HEK293 (cell line): ENCODE data around the gene DNAAF9.
"Not testable (repeated sequence)": the region's sequence is repeated elsewhere in the genome, so short reads cannot be mapped to it uniquely, and the experiment has no call there.

Source experiments
- CTCF ChIA-PET: fragments of 350-600 bp; formaldehyde crosslinking; extraction: SDS; loops from one replicate; lab custom pipeline; 2021; ENCODE audit warnings: antibody characterized with exemption; lab: Yijun Ruan, JAX
- POLR2A ChIA-PET: fragments of 300-600 bp; formaldehyde crosslinking; extraction: SDS; loops from one replicate; lab custom pipeline; 2020; ENCODE audit warnings: antibody characterized with exemption, inconsistent platforms; lab: Yijun Ruan, JAX
- H3K27ac ChIP-seq: fragments of 200-500 bp; sonication (Bioruptor generic); 2 replicates; pipeline ENCODE4 v1.5.1; 2014; ENCODE audit warnings: low read depth, low read length, control low read depth, inconsistent platforms; ENCODE audit errors: extremely low read depth
- H3K36me3 ChIP-seq, 2 experiments: fragments of 200-500 bp in 1 of 2; sonication (Bioruptor generic) in 1 of 2; 1 replicate in 1 of 2; 2 replicates in 1 of 2; pipeline ENCODE4 v1.5.1; 2014 to 2017; ENCODE audit warnings: inconsistent platforms in 2 of 2, low read length in 2 of 2; ENCODE audit not compliant: control insufficient read depth in 2 of 2, insufficient read depth in 1 of 2
- H3K4me1 ChIP-seq: fragments of 200-500 bp; sonication (Bioruptor generic); 2 replicates; pipeline ENCODE4 v1.5.1; 2014; ENCODE audit warnings: mild to moderate bottlenecking, low read length, inconsistent platforms; ENCODE audit not compliant: control insufficient read depth, insufficient read depth
- H3K4me3 ChIP-seq: 2 replicates; pipeline ENCODE4 v1.5.1; 2011; ENCODE audit warnings: low read depth, mild to moderate bottlenecking, control low read depth, low read length, moderate library complexity
- H3K9me3 ChIP-seq: fragments of 200-500 bp; sonication (Bioruptor generic); 2 replicates; pipeline ENCODE4 v1.5.1; 2014; ENCODE audit warnings: low read depth, low read length, inconsistent platforms; ENCODE audit not compliant: control insufficient read depth, insufficient read depth
- GLI2 ChIP-seq: fragments of 450-650 bp; formaldehyde crosslinking; IDR thresholded peaks from 2 replicates; pipeline ENCODE4; 2017; ENCODE audit warnings: missing biosample characterization, missing genetic modification characterization, low read depth, borderline replicate concordance
- OVOL3 ChIP-seq: fragments of 450-650 bp; formaldehyde crosslinking; IDR thresholded peaks from 2 replicates; pipeline ENCODE4 v1.5.1; 2016; ENCODE audit warnings: missing biosample characterization, missing genetic modification characterization
- SCRT2 ChIP-seq: fragments of 450-650 bp; formaldehyde crosslinking; IDR thresholded peaks from 2 replicates; pipeline ENCODE4 v1.5.1; 2016; ENCODE audit warnings: missing biosample characterization, missing genetic modification characterization
- SETDB1 ChIP-seq: IDR thresholded peaks from one replicate; pipeline ENCODE4 v1.6.1; 2017; ENCODE audit warnings: mild to moderate bottlenecking, low read length, moderate library complexity, mixed read lengths; ENCODE audit not compliant: insufficient read length
- ZBTB17 ChIP-seq: fragments of 450-650 bp; formaldehyde crosslinking; IDR thresholded peaks from 2 replicates; pipeline ENCODE4 v1.5.1; 2016; ENCODE audit warnings: missing biosample characterization, missing genetic modification characterization
- ZNF121 ChIP-seq: fragments of 450-650 bp; formaldehyde crosslinking; IDR thresholded peaks from 2 replicates; pipeline ENCODE4 v1.5.1; 2016; ENCODE audit warnings: missing biosample characterization, missing genetic modification characterization
- ZNF354C ChIP-seq: fragments of 450-650 bp; formaldehyde crosslinking; IDR thresholded peaks from 2 replicates; pipeline ENCODE4 v1.5.1; 2016; ENCODE audit warnings: missing biosample characterization, missing genetic modification characterization, low read depth, borderline replicate concordance
- ZNF394 ChIP-seq: fragments of 450-650 bp; formaldehyde crosslinking; IDR thresholded peaks from 2 replicates; pipeline ENCODE4 v1.5.1; 2016; ENCODE audit warnings: missing biosample characterization, missing genetic modification characterization, mild to moderate bottlenecking, moderate library complexity, borderline replicate concordance
- ZNF404 ChIP-seq: fragments of 450-650 bp; formaldehyde crosslinking; IDR thresholded peaks from 2 replicates; pipeline ENCODE4 v1.5.1; 2017; ENCODE audit warnings: missing biosample characterization, missing genetic modification characterization
- ZNF514 ChIP-seq: fragments of 450-650 bp; formaldehyde crosslinking; IDR thresholded peaks from 2 replicates; pipeline ENCODE4 v1.5.1; 2016; ENCODE audit warnings: missing biosample characterization, missing genetic modification characterization
- ZNF561 ChIP-seq: fragments of 450-650 bp; IDR thresholded peaks from 2 replicates; pipeline ENCODE4 v1.5.1; 2018; ENCODE audit warnings: missing biosample characterization, missing genetic modification characterization, borderline replicate concordance
- ZNF600 ChIP-seq: fragments of 450-650 bp; formaldehyde crosslinking; IDR thresholded peaks from 2 replicates; pipeline ENCODE4 v1.5.1; 2016; ENCODE audit warnings: missing biosample characterization, missing genetic modification characterization
- ZNF654 ChIP-seq: fragments of 450-650 bp; formaldehyde crosslinking; IDR thresholded peaks from 2 replicates; pipeline ENCODE4 v1.5.1; 2016; ENCODE audit warnings: low read depth, missing biosample characterization, missing genetic modification characterization
- ZNF670 ChIP-seq: fragments of 450-650 bp; formaldehyde crosslinking; IDR thresholded peaks from 2 replicates; pipeline ENCODE4 v1.5.1; 2016; ENCODE audit warnings: missing biosample characterization, missing genetic modification characterization, low read depth
- TF ChIP-seq, protein P1 (sequence below): fragments of 450-650 bp; formaldehyde crosslinking; IDR thresholded peaks from 2 replicates; pipeline ENCODE4 v1.5.1; 2016; ENCODE audit warnings: missing biosample characterization, missing genetic modification characterization, borderline replicate concordance
- TF ChIP-seq, protein P2 (sequence below): fragments of 450-650 bp; formaldehyde crosslinking; optimal IDR thresholded peaks from 2 replicates; pipeline ENCODE3; 2016; ENCODE audit warnings: missing biosample characterization, mild to moderate bottlenecking, missing genetic modification characterization
- TF ChIP-seq, protein P3 (sequence below): fragments of 450-650 bp; formaldehyde crosslinking; IDR thresholded peaks from 2 replicates; pipeline ENCODE4 v1.5.1; 2017; ENCODE audit warnings: missing biosample characterization, missing genetic modification characterization
- TF ChIP-seq, protein P4 (sequence below): fragments of 450-650 bp; formaldehyde crosslinking; IDR thresholded peaks from 2 replicates; pipeline ENCODE4 v1.5.1; 2017; ENCODE audit warnings: missing biosample characterization, missing genetic modification characterization
- TF ChIP-seq, protein P5 (sequence below): fragments of 450-650 bp; formaldehyde crosslinking; IDR thresholded peaks from 2 replicates; pipeline ENCODE4 v1.5.1; 2016; ENCODE audit warnings: missing biosample characterization, missing genetic modification characterization

DNAAF9 gene

DNA sequence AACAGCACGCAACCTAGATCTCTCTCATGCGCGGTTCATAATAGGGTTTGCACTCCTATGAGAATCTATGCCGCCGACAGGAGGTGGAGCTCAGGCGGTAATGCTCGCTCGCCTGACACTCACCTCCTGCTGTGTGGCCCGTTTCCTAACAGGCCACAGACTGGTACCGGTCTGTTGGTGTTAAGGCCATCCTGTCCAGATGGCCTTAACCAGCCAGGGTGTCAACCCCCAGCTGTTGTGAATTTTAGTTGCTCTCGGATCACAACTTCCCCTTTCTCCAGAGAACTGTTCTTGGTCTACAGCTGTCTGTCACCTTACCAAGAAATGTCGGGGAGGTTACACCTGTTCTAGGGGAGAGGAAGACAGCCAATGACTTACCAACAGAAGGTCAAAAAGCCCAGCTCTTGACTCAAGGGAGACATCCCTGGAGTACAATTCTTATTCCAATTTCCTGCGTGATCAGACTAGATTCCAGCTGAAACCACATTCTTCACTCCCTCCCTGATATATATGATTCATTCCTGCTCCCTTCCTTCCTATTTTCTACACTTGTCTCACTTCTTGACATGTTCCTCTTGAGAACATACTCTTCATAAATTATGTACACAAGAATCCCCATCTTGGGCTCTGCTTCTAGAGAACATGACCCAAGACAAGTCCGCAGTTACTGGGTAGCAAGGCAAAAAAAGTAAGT, 23.1 kb upstream of the DNAAF9 start:
- no peaks in the 10 kb centered on the region for H3K9me3 ChIP-seq
- H3K4me3 ChIP-seq: no peak overlapping the region
- TF ChIP-seq, protein P1, sequence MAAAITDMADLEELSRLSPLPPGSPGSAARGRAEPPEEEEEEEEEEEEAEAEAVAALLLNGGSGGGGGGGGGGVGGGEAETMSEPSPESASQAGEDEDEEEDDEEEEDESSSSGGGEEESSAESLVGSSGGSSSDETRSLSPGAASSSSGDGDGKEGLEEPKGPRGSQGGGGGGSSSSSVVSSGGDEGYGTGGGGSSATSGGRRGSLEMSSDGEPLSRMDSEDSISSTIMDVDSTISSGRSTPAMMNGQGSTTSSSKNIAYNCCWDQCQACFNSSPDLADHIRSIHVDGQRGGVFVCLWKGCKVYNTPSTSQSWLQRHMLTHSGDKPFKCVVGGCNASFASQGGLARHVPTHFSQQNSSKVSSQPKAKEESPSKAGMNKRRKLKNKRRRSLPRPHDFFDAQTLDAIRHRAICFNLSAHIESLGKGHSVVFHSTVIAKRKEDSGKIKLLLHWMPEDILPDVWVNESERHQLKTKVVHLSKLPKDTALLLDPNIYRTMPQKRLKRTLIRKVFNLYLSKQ (tag by site-specific recombination): no peak
- no peak for TF ChIP-seq OVOL3 (tag by site-specific recombination)
- TF ChIP-seq ZNF561 (tag by site-specific recombination): no peak
- CTCF ChIA-PET: interaction anchor here (0.5 to 0.6 kb wide), 2 partner anchors 66 to 315 kb away, joined by 3 read pairs; no protein-coding TSS in a partner anchor
- no peak overlapping the region for H3K27ac ChIP-seq
- H3K36me3 ChIP-seq: no peaks in the 10 kb centered on the region
- no peaks in the 10 kb centered on the region for H3K4me1 ChIP-seq
- POLR2A ChIA-PET: no interaction called here

DNA sequence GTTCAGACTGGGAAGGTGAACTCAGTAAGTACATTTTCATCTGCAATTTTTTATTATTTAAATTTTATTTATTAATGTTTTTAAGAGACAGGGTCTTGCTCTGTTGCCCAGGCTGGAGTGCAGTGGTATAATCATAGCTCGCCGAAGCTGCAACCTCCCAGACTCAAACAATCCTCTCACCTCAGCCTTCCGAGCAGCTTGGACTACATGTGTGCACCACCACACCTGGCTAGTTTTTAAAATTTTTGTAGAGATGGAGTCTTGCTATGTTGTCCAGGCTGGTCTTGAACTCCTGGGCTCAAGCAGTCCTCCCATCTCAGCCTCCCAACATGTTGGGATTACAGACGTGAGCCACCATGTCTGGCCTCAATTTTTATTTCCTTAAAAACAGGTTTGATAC, 19.3 kb upstream of the DNAAF9 start:
- CTCF ChIA-PET: interaction anchor here (0.7 kb wide), 1 partner anchor 486 kb away, joined by 3 read pairs; no protein-coding TSS in a partner anchor
- POLR2A ChIA-PET, H3K4me1 ChIP-seq, H3K4me3 ChIP-seq, H3K27ac ChIP-seq, H3K9me3 ChIP-seq, H3K36me3 ChIP-seq: not testable (repeated sequence)
- TF ChIP-seq ZNF121: peak; percentile 78

DNA sequence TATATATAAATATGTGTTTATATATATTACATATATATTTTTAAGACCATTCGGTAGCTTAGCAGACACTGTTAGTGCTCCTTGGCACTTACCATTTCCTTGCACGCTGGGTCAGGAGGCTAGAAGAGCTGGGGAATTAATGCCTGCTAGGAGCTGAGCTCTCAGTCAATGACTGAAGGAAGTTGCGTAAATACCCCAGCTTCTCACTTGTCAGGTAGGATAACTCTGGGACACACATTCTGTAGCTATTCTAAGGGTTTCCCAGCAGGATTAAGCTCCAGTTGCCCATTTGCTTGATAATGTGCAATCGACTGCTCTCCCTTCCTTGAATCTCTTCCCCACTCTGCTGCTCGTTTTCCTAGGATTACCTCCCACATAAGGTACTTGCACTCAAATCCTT, 15.7 kb upstream of the DNAAF9 start:
- ChIA-PET CTCF (no interaction called here), POLR2A (interaction anchor here (0.6 kb wide), 1 partner anchor 14 kb away, joined by 3 read pairs; no protein-coding TSS in a partner anchor)
- Histone ChIP-seq H3K27ac (no peak overlapping the region), H3K36me3 (no peaks in the 10 kb centered on the region), H3K4me3 (no peak overlapping the region), H3K9me3 (no peaks in the 10 kb centered on the region), H3K4me1 (no peaks in the 10 kb centered on the region)
- TF ChIP-seq ZBTB17: peak; percentile 76
- TF ChIP-seq ZNF354C (tag by site-specific recombination): no peak
- TF ChIP-seq, protein P2, sequence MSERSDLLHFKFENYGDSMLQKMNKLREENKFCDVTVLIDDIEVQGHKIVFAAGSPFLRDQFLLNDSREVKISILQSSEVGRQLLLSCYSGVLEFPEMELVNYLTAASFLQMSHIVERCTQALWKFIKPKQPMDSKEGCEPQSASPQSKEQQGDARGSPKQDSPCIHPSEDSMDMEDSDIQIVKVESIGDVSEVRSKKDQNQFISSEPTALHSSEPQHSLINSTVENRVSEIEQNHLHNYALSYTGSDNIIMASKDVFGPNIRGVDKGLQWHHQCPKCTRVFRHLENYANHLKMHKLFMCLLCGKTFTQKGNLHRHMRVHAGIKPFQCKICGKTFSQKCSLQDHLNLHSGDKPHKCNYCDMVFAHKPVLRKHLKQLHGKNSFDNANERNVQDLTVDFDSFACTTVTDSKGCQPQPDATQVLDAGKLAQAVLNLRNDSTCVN (tag by site-specific recombination): no peak

DNA sequence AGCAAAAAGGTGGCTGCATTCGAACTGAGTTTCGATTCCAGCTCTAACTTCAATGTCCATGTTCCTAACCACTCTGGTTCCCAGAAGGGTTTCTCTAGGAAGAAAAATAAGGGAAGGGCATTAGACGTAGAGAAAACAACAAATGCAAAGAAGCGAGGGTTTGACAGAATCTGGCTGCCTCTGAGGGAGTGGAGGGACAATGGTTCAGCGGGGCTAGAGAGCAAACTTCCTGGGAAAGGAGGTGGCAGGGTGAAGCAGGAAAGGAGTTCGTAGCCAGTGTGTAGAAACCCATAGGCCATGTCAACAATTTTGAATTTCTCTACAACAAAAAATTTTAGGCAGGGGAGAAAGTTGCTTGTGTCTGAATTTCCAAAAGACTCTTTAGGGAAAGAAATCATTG, 14.5 kb upstream of the DNAAF9 start:
- no peaks in the 10 kb centered on the region for H3K36me3 ChIP-seq
- H3K9me3 ChIP-seq: no peaks in the 10 kb centered on the region
- no peaks in the 10 kb centered on the region for H3K4me1 ChIP-seq
- H3K4me3 ChIP-seq: no peak overlapping the region
- ChIA-PET POLR2A (no interaction called here), CTCF (no interaction called here)
- H3K27ac ChIP-seq: no peak overlapping the region
- TF ChIP-seq ZNF654 (tag by site-specific recombination) (no peak), SETDB1 (no peak), GLI2 (tag by site-specific recombination) (no peak), ZNF394 (tag by site-specific recombination) (no peak), ZNF404 (tag by site-specific recombination) (no peak), ZNF354C (tag by site-specific recombination) (no peak), ZNF670 (tag by site-specific recombination) (no peak), ZNF600 (tag by site-specific recombination) (no peak), ZNF514 (tag by site-specific recombination) (no peak), SCRT2 (tag by site-specific recombination) (no peak)
- TF ChIP-seq, protein P3, sequence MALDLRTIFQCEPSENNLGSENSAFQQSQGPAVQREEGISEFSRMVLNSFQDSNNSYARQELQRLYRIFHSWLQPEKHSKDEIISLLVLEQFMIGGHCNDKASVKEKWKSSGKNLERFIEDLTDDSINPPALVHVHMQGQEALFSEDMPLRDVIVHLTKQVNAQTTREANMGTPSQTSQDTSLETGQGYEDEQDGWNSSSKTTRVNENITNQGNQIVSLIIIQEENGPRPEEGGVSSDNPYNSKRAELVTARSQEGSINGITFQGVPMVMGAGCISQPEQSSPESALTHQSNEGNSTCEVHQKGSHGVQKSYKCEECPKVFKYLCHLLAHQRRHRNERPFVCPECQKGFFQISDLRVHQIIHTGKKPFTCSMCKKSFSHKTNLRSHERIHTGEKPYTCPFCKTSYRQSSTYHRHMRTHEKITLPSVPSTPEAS (tag by site-specific recombination): no peak
- TF ChIP-seq, protein P4, sequence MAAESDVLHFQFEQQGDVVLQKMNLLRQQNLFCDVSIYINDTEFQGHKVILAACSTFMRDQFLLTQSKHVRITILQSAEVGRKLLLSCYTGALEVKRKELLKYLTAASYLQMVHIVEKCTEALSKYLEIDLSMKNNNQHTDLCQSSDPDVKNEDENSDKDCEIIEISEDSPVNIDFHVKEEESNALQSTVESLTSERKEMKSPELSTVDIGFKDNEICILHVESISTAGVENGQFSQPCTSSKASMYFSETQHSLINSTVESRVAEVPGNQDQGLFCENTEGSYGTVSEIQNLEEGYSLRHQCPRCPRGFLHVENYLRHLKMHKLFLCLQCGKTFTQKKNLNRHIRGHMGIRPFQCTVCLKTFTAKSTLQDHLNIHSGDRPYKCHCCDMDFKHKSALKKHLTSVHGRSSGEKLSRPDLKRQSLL: no peak
- TF ChIP-seq, protein P5, sequence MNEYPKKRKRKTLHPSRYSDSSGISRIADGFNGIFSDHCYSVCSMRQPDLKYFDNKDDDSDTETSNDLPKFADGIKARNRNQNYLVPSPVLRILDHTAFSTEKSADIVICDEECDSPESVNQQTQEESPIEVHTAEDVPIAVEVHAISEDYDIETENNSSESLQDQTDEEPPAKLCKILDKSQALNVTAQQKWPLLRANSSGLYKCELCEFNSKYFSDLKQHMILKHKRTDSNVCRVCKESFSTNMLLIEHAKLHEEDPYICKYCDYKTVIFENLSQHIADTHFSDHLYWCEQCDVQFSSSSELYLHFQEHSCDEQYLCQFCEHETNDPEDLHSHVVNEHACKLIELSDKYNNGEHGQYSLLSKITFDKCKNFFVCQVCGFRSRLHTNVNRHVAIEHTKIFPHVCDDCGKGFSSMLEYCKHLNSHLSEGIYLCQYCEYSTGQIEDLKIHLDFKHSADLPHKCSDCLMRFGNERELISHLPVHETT: no peak
